SW 1271 (cell line): ENCODE measurements around the gene ANKRD11.

Experiments used
- DNase-seq, 2 experiments: peaks; one replicate each; lab custom pipeline; 2025; lab: John Stamatoyannopoulos, UW

The ANKRD11 gene

GRCh38 chr16:89297156-89297874 lies 193.0 kb downstream of the ANKRD11 start:
- no peak for DNase-seq

- DNase-seq: no peak
Measured at GRCh38 chr16:89295915-89296314, 194.4 kb downstream of the ANKRD11 start.

- DNase-seq: no peak
Measured at GRCh38 chr16:89295071-89295900, 195.1 kb downstream of the ANKRD11 start.

GRCh38 chr16:89294486-89294885 lies 195.9 kb downstream of the ANKRD11 start:
- DNase-seq: no peak

GRCh38 chr16:89293276-89294143 lies 196.9 kb downstream of the ANKRD11 start:
- no peak for DNase-seq

GRCh38 chr16:89292443-89293078 lies 197.8 kb downstream of the ANKRD11 start:
- no peak for DNase-seq

- no peak for DNase-seq
Measured at GRCh38 chr16:89291776-89292175, 198.6 kb downstream of the ANKRD11 start.

GRCh38 chr16:89291363-89291762 lies 199.0 kb downstream of the ANKRD11 start:
- no peak for DNase-seq

- DNase-seq: no peak
Measured at GRCh38 chr16:89290887-89291286, 199.5 kb downstream of the ANKRD11 start.

GRCh38 chr16:89290472-89290871 lies 199.9 kb downstream of the ANKRD11 start:
- DNase-seq: no peak

- peak in 1 of 2 experiments; percentile 67 for DNase-seq
Measured at GRCh38 chr16:89289428-89290395, 200.6 kb downstream of the ANKRD11 start.

GRCh38 chr16:89288966-89289365 lies 201.4 kb downstream of the ANKRD11 start:
- no peak for DNase-seq

GRCh38 chr16:89288577-89288844 lies 201.8 kb downstream of the ANKRD11 start:
- no peak for DNase-seq

- DNase-seq: no peak
Measured at GRCh38 chr16:89287777-89288576, 202.4 kb downstream of the ANKRD11 start.

GRCh38 chr16:89286096-89286495 lies 204.3 kb downstream of the ANKRD11 start:
- no peak for DNase-seq

- no peak for DNase-seq
Measured at GRCh38 chr16:89285381-89285780, 205.0 kb downstream of the ANKRD11 start.

GRCh38 chr16:89283449-89283848 lies 206.9 kb downstream of the ANKRD11 start:
- DNase-seq: no peak

GRCh38 chr16:89282523-89282922 lies 207.8 kb downstream of the ANKRD11 start:
- no peak for DNase-seq

- no peak for DNase-seq
Measured at GRCh38 chr16:89281829-89282228, 208.5 kb downstream of the ANKRD11 start.

GRCh38 chr16:89281189-89281577 lies 209.2 kb downstream of the ANKRD11 start:
- no peak for DNase-seq
